Measurements from ENCODE around the gene STRA6. TPM values are rescaled to one million over a fixed set of nuclear protein-coding genes. Genes with fewer than 3 reads are reported as not detected.

STRA6 gene
- total RNA-seq, 1 experiment from 2014 or later, result not detected

- H3K27ac Mint-ChIP-seq (ENCODE audit: low read depth, unreplicated experiment), result no peak overlapping the region
- no TSS peak for BruUV-seq (replicated peaks)
- no peaks in the 10 kb centered on the region for H3K36me3 Mint-ChIP-seq (ENCODE audit: insufficient read depth, unreplicated experiment)
These were observed 9.3 kb downstream of the STRA6 start for GRCh38 chr15:74193299-74193718.

GRCh38 chr15:74192751-74193150, 9.8 kb downstream of the STRA6 start:
- Mint-ChIP-seq H3K9me3 (ENCODE audit: unreplicated experiment) (no peaks in the 10 kb centered on the region), H3K4me1 (ENCODE audit: insufficient read depth, unreplicated experiment) (peaks cover 8% of the 10 kb centered on the region), H3K27ac (ENCODE audit: low read depth, unreplicated experiment) (no peak overlapping the region), H3K27me3 (ENCODE audit: insufficient read depth, unreplicated experiment) (no peaks in the 10 kb centered on the region), H3K4me3 (ENCODE audit: unreplicated experiment) (no peak overlapping the region), H3K36me3 (ENCODE audit: insufficient read depth, unreplicated experiment) (no peaks in the 10 kb centered on the region)
- DNase-seq (ENCODE audit: unreplicated experiment), result no peak
- POLR2A ChIA-PET, result no interaction called here
- intact Hi-C loops (cut with micrococcal nuclease), result loop anchor here (2.0 kb wide), 1 partner anchor 14 kb away; no protein-coding TSS in a partner anchor
- CTCF ChIA-PET, result interaction anchor here (0.6 kb wide), 2 partner anchors 199 to 589 kb away, joined by 3 read pairs; no protein-coding TSS in a partner anchor
- TF ChIP-seq CTCF (IDR thresholded peaks at IDR 0.05; ENCODE audit: unreplicated experiment), result no peak
- no TSS peak for BruUV-seq (replicated peaks)

More at GRCh38 chr15:74193299-74193718, 9.3 kb downstream of the STRA6 start:
- DNase-seq (ENCODE audit: unreplicated experiment), result peak; percentile 90
- intact Hi-C loops (cut with micrococcal nuclease), result loop anchor here (2.0 kb wide), 1 partner anchor 15 kb away; no protein-coding TSS in a partner anchor
- H3K4me1 Mint-ChIP-seq (ENCODE audit: insufficient read depth, unreplicated experiment), result peaks cover 8% of the 10 kb centered on the region
- H3K9me3 Mint-ChIP-seq (ENCODE audit: unreplicated experiment), result no peaks in the 10 kb centered on the region
- no peak overlapping the region for H3K4me3 Mint-ChIP-seq (ENCODE audit: unreplicated experiment)
- ChIA-PET CTCF (interaction anchor here (1.2 to 1.7 kb wide), 2 partner anchors 10 to 140 kb away, joined by 5 to 6 read pairs; partner anchors contain the start of gene STRA6), POLR2A (no interaction called here)
- no peaks in the 10 kb centered on the region for H3K27me3 Mint-ChIP-seq (ENCODE audit: insufficient read depth, unreplicated experiment)
- no peak for TF ChIP-seq CTCF (IDR thresholded peaks at IDR 0.05; ENCODE audit: unreplicated experiment)

- intact Hi-C loops (cut with micrococcal nuclease), result loop anchor here (2.0 kb wide), 1 partner anchor 13 kb away; no protein-coding TSS in a partner anchor
- BruUV-seq (replicated peaks), result no TSS peak
- ChIA-PET CTCF (interaction anchor here (0.6 to 0.8 kb wide), 3 partner anchors 12 to 63 kb away, joined by 3 read pairs; no protein-coding TSS in a partner anchor), POLR2A (no interaction called here)
- peaks cover 8% of the 10 kb centered on the region for H3K27me3 Mint-ChIP-seq (ENCODE audit: insufficient read depth, unreplicated experiment)
- no peaks in the 10 kb centered on the region for H3K36me3 Mint-ChIP-seq (ENCODE audit: insufficient read depth, unreplicated experiment)
- H3K27ac Mint-ChIP-seq (ENCODE audit: low read depth, unreplicated experiment), result no peak overlapping the region
- no peak overlapping the region for H3K4me3 Mint-ChIP-seq (ENCODE audit: unreplicated experiment)
- no peak for TF ChIP-seq CTCF (IDR thresholded peaks at IDR 0.05; ENCODE audit: unreplicated experiment)
- no peaks in the 10 kb centered on the region for H3K9me3 Mint-ChIP-seq (ENCODE audit: unreplicated experiment)
- H3K4me1 Mint-ChIP-seq (ENCODE audit: insufficient read depth, unreplicated experiment), result peaks cover 8% of the 10 kb centered on the region
- DNase-seq (ENCODE audit: unreplicated experiment), result no peak
These were observed 10.8 kb downstream of the STRA6 start for GRCh38 chr15:74191798-74192197.

- H3K27me3 Mint-ChIP-seq (ENCODE audit: insufficient read depth, unreplicated experiment), result peaks cover 19% of the 10 kb centered on the region
- no TSS peak for BruUV-seq (replicated peaks)
- H3K27ac Mint-ChIP-seq (ENCODE audit: low read depth, unreplicated experiment), result no peak overlapping the region
- no peak overlapping the region for H3K4me3 Mint-ChIP-seq (ENCODE audit: unreplicated experiment)
- no peaks in the 10 kb centered on the region for H3K36me3 Mint-ChIP-seq (ENCODE audit: insufficient read depth, unreplicated experiment)
- ChIA-PET CTCF (interaction anchor here (1.3 kb wide), 1 partner anchor 224 kb away, joined by 4 read pairs; no protein-coding TSS in a partner anchor), POLR2A (interaction anchor here (0.5 kb wide), 1 partner anchor 556 kb away, joined by 3 read pairs; no protein-coding TSS in a partner anchor)
- TF ChIP-seq CTCF (IDR thresholded peaks at IDR 0.05; ENCODE audit: unreplicated experiment), result no peak
- no peaks in the 10 kb centered on the region for H3K9me3 Mint-ChIP-seq (ENCODE audit: unreplicated experiment)
- intact Hi-C loops (cut with micrococcal nuclease), result no loop called here
- no peak for DNase-seq (ENCODE audit: unreplicated experiment)
- H3K4me1 Mint-ChIP-seq (ENCODE audit: insufficient read depth, unreplicated experiment), result peaks cover 5% of the 10 kb centered on the region
These were observed 14.4 kb downstream of the STRA6 start for GRCh38 chr15:74188216-74188615.
